Urinary bladder (tissue), 4 donors: ENCODE results near the gene CNNM4. TPM values are rescaled to one million over a fixed set of nuclear protein-coding genes. Genes with fewer than 3 reads are reported as not detected.

Experiments
- DNase-seq: peaks from one replicate; pipeline ENCODE4 v3.0.0-alpha.2; 2015; ENCODE audit errors: extremely low spot score
- H3K27ac ChIP-seq: one replicate; pipeline ENCODE4 v1.5.1; 2013; ENCODE audit warnings: low read depth, mild to moderate bottlenecking, moderate library complexity
- H3K36me3 ChIP-seq: one replicate; pipeline ENCODE4 v1.6.1; 2013; ENCODE audit warnings: mild to moderate bottlenecking, moderate library complexity; ENCODE audit not compliant: insufficient read depth
- H3K4me1 ChIP-seq: one replicate; pipeline ENCODE4 v1.6.1; 2013; ENCODE audit warnings: mild to moderate bottlenecking, moderate library complexity; ENCODE audit not compliant: insufficient read depth
- H3K4me3 ChIP-seq: one replicate; pipeline ENCODE4 v1.5.1; 2013; ENCODE audit warnings: low read depth, low read length
- WGBS: extraction: QIAGEN DNeasy Blood & Tissue Kit; methylation state at CpG from one replicate; pipeline ENCODE4 v1.1.7; 2013; 5-methylcytosine and 5-hydroxymethylcytosine counted together
- polyA plus RNA-seq: library from polyadenylated mRNA; stranded (reverse); fragments of 200-250 nt; gene quantifications from one replicate; pipeline ENCODE4 v1.2.3, GENCODE V29; 2013
- total RNA-seq: library from RNA; depleted of rRNA; stranded (reverse); fragments of >200 nt; gene quantifications from one replicate; pipeline ENCODE4 v1.2.3, GENCODE V29; 2014
- donor health status: healthy with polysubstance abuse.
- donor health status: healthy.

The CNNM4 gene
- total and polyA plus RNA-seq, 2 donors: 4.8 to 5.8 TPM

GRCh38 chr2:96816836-96817702 lies 56.4 kb downstream of the CNNM4 start:
- Histone ChIP-seq H3K36me3 (no peaks in the 10 kb centered on the region), H3K27ac (no peak overlapping the region), H3K4me1 (peaks cover 4% of the 10 kb centered on the region), H3K4me3 (peak overlapping the region; percentile 84)
- no peak for DNase-seq
- WGBS: 2% methylated on average over 89 of the region's 89 CpGs

GRCh38 chr2:96817882-96818281 lies 57.2 kb downstream of the CNNM4 start:
- DNase-seq: no peak
- 77% methylated on average over 8 of the region's 8 CpGs for WGBS
- Histone ChIP-seq H3K27ac (no peak overlapping the region), H3K36me3 (no peaks in the 10 kb centered on the region), H3K4me3 (peak overlapping the region; percentile 84), H3K4me1 (peaks cover 4% of the 10 kb centered on the region)

GRCh38 chr2:96819128-96819875 lies 58.6 kb downstream of the CNNM4 start:
- H3K36me3 ChIP-seq: no peaks in the 10 kb centered on the region
- peaks cover 4% of the 10 kb centered on the region for H3K4me1 ChIP-seq
- DNase-seq: no peak
- no peak overlapping the region for H3K27ac ChIP-seq
- no peak overlapping the region for H3K4me3 ChIP-seq
- 73% methylated on average over 10 of the region's 10 CpGs for WGBS

GRCh38 chr2:96819876-96820511 lies 59.3 kb downstream of the CNNM4 start:
- Histone ChIP-seq H3K4me1 (peaks cover 4% of the 10 kb centered on the region), H3K36me3 (peaks cover 1% of the 10 kb centered on the region), H3K27ac (no peak overlapping the region), H3K4me3 (no peak overlapping the region)
- WGBS: 88% methylated on average over 12 of the region's 12 CpGs
- DNase-seq: no peak

GRCh38 chr2:96821113-96821675 lies 60.5 kb downstream of the CNNM4 start:
- Histone ChIP-seq H3K4me3 (no peak overlapping the region), H3K36me3 (peaks cover 3% of the 10 kb centered on the region), H3K4me1 (peaks cover 4% of the 10 kb centered on the region), H3K27ac (no peak overlapping the region)
- DNase-seq: no peak
- WGBS: 79% methylated on average over 11 of the region's 11 CpGs

GRCh38 chr2:96822786-96823185 lies 62.1 kb downstream of the CNNM4 start:
- DNase-seq: no peak
- Histone ChIP-seq H3K36me3 (peaks cover 9% of the 10 kb centered on the region), H3K4me3 (no peak overlapping the region), H3K4me1 (peaks cover 4% of the 10 kb centered on the region), H3K27ac (no peak overlapping the region)
- WGBS: 59% methylated on average over 4 of the region's 4 CpGs

- peaks cover 4% of the 10 kb centered on the region for H3K4me1 ChIP-seq
These were observed 62.5 kb downstream of the CNNM4 start for GRCh38 chr2:96823198-96823597.

GRCh38 chr2:96824079-96824870 lies 63.6 kb downstream of the CNNM4 start:
- H3K4me1 ChIP-seq: peaks cover under 1% of the 10 kb centered on the region
- H3K36me3 ChIP-seq: peaks cover 11% of the 10 kb centered on the region
- DNase-seq: no peak
- H3K4me3 ChIP-seq: no peak overlapping the region
- WGBS: 48% methylated on average over 6 of the region's 6 CpGs
- H3K27ac ChIP-seq: no peak overlapping the region

More at GRCh38 chr2:96823198-96823597, 62.5 kb downstream of the CNNM4 start:
- DNase-seq: no peak
- Histone ChIP-seq H3K27ac (no peak overlapping the region), H3K4me3 (no peak overlapping the region), H3K36me3 (peaks cover 9% of the 10 kb centered on the region)
- WGBS: 62% methylated on average over 11 of the region's 11 CpGs

DNA sequence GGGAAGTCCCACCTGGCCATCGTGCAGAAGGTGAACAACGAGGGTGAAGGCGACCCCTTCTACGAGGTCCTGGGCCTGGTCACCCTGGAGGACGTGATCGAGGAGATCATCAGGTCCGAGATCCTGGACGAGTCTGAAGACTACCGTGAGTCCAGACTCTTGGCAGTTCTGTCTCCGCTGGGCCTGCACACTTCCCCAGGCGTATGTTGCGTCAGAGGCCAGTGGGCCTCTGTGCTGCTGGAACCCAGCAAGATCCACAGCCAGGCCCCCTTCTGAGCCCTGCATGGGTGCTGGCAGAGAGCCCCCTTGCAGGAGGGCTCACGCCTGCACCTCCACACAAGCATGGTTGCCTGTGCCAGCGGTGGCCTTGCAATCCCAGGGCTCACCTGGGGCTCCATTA lies 64.4 kb downstream of the CNNM4 start:
- WGBS: 96% methylated on average over 14 of the region's 14 CpGs
- H3K27ac ChIP-seq: no peak overlapping the region
- DNase-seq: no peak

GRCh38 chr2:96826546-96827278 lies 66.0 kb downstream of the CNNM4 start:
- Histone ChIP-seq H3K4me1 (no peaks in the 10 kb centered on the region), H3K36me3 (peaks cover 11% of the 10 kb centered on the region), H3K27ac (no peak overlapping the region), H3K4me3 (no peak overlapping the region)
- no peak for DNase-seq
- 92% methylated on average over 22 of the region's 22 CpGs for WGBS

More for the DNA sequence above, 64.4 kb downstream of the CNNM4 start:
- peaks cover 11% of the 10 kb centered on the region for H3K36me3 ChIP-seq
- H3K4me3 ChIP-seq: no peak overlapping the region
- no peaks in the 10 kb centered on the region for H3K4me1 ChIP-seq

GRCh38 chr2:96828436-96828835 lies 67.7 kb downstream of the CNNM4 start:
- H3K4me1 ChIP-seq: no peaks in the 10 kb centered on the region
- H3K36me3 ChIP-seq: peaks cover 11% of the 10 kb centered on the region
- no peak overlapping the region for H3K4me3 ChIP-seq
- no peak for DNase-seq
- no peak overlapping the region for H3K27ac ChIP-seq
- 95% methylated on average over 14 of the region's 14 CpGs for WGBS

DNA sequence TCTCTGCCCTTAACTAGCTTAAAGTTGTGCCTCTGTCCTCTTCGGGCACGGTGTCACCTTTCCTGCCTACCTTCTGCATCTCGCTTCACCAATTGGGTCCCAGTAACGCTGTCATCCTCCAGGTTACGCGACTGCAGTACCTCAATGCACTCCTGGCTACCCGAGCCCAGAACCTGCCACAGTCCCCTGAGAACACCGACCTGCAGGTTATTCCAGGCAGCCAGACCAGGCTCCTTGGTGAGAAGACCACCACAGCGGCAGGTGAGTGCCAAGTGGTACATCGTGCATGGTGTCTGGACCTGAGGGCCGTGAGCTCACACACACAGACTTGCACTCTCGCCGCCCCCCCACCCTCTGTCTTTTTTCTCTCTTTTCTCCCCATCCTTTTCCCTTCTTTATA lies 68.2 kb downstream of the CNNM4 start:
- peaks cover 11% of the 10 kb centered on the region for H3K36me3 ChIP-seq
- 95% methylated on average over 13 of the region's 13 CpGs for WGBS
- H3K4me1 ChIP-seq: no peaks in the 10 kb centered on the region
- DNase-seq: no peak
- no peak overlapping the region for H3K4me3 ChIP-seq
- no peak overlapping the region for H3K27ac ChIP-seq
